DLD1 (cell line): ENCODE measurements around the gene CEBPB.

ENCODE experiments used
- in situ Hi-C: cut with HindIII; loops from 2 replicates; pipeline ENCODE4 v1.10.0; 2017; ENCODE audit warnings: low sequenced_read_pairs

The CEBPB gene

DNA sequence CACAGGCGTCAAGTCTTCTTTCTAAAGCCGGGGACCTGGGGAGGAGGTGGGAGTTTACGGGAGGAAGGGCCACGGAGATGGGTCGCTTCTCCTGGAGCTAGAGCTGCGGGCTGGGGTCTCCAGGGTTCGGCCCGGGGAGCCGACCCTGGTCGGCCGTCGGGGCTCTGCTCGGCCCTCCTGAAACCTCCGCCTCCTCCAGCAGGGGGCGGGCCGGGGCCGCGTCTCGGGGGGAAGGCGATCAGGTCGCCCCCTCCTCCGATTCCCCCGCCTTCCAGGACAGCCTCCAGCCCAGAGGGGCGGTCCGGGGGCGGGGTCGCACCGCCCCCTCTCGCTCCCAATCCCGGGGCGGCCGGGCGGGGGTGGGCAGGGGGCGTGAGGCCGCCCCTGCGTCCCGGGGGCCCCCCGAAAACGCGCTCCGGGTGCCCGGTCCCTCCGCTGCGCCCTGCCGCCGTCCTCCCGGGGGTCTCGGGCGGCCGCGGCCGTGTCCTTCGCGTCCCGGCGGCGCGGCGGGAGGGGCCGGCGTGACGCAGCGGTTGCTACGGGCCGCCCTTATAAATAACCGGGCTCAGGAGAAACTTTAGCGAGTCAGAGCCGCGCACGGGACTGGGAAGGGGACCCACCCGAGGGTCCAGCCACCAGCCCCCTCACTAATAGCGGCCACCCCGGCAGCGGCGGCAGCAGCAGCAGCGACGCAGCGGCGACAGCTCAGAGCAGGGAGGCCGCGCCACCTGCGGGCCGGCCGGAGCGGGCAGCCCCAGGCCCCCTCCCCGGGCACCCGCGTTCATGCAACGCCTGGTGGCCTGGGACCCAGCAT is at the start of gene CEBPB:
Gene CEBPB (plus strand): TSS at position 580 of the 814 bp plus-strand sequence. CDS start 204 bp downstream, at position 784.
- in situ Hi-C loops = no loop called here

DNA sequence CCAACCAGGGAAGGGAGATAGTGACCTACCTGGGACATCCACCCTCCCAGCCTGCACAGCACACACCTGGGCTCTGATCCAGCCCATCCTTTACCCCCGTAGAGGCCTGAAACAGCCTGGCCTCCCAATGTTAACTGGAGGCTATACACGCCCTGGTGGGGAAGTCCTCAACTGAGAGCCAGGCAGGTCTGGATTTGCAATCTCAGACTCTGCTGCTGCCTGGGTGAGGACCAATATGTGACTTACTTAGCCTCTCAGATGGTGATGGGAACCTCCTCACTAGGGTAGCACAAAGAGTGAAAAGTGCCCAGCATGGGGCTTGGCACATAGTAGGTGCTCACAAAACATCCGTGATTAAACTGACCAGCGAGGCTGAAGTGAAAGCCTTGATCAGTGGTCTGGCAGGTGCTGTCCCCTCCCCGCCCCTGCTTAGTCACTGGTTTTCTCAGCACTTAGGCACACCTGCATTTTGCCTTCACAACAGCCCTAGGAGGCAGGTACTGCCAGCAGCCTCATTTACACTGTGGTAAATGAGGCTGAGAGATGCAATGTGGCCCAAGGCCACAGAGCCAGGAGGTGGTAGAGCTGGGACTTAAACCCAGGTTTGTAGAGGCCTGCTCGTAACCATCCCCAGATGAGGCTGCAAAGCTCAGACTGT is 49.5 kb upstream of the CEBPB start:
- in situ Hi-C loops = no loop called here

DNA sequence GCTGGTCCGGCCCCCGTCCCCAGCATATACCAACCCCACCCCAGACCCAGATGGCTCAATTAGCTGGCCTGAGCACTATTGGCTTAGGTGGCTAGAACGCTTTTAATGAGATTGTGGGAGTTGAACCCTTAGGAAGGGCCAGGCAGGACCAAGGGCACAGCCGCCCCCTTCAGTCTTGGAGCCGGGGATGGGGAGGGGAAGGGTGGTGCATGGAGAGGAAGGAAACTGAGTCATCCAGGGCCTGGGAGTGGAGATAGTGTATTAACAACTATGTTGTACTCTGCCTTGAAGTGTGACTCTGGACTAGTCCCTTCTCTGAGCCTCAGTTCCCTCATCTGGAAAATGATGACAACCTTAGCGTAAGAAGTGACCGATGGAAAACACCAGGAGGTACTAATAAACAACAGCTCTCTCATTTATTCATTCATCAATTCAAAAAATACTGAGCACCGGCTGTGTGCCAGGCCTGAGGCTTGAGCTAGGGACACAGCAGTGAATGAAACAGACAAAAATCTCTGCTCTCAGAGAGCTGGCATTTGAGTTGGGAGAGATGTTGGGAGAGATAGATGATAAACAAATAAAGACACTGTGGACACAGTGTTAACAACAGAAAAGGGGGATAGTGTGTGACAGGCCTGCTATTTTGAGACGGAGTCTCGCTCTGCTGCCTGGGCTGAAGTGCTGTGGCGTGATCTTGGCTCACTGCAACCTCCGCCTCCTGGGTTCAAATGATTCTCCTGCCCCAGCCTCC is 48.6 kb upstream of the CEBPB start:
- in situ Hi-C loops = no loop called here

DNA sequence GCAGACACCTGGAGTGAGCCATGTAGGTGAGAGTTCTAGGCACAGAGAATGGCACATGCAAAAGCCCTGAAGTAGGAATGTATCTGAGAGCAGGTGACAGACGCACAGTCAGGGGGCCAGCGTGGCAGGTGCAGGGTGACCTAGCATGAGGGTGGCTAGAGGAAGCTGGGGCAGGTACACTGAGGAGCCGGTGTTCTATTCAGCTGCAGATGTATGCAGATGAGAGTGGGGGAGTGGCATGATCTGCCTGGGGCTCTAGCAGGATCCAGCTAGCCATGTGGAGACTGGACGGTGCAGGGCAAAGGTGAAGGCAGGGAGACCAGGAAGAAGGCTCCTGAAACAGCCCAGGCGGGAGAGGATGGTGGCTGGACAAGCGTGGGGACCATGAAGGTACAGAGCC is 47.8 kb upstream of the CEBPB start:
- in situ Hi-C loops = no loop called here

DNA sequence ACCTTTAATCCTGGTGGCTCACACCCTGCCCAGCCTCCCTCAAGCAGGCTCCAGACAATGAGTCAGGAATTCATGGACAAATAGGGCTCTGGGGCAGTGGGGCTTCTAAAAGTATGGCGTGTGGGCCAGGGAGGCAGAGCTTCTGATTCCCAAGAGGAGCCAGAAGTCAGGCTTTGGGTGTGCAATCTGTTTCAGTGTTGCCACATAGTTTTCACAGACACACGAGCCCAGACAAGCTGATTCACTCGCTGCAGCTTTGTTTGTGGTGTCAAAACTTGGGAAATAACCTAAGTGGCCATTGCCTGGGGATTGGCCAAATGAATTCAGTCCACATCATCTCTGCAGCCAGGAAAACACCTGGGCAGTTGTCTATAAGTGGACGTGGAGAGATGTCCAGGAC is 46.3 kb upstream of the CEBPB start:
- in situ Hi-C loops = no loop called here

DNA sequence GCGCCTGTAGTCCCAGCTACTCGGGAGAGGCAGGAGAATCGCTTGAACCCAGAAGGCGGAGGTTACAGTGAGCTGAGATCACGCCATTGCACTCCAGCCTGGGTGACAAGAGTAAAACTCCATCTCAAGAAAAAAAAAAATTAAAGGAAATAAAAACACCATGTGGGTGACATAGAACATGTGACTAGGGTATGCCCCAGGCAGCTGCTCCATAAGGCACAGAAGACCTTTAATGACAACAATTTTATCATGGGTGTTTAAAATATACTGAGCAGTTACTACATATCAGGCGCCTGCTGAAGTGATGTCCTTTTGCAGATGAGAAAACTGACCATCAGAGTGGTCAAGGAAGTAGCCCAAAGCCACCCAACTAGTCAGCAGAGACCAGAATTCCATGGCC is 45.1 kb upstream of the CEBPB start:
- in situ Hi-C loops = no loop called here

DNA sequence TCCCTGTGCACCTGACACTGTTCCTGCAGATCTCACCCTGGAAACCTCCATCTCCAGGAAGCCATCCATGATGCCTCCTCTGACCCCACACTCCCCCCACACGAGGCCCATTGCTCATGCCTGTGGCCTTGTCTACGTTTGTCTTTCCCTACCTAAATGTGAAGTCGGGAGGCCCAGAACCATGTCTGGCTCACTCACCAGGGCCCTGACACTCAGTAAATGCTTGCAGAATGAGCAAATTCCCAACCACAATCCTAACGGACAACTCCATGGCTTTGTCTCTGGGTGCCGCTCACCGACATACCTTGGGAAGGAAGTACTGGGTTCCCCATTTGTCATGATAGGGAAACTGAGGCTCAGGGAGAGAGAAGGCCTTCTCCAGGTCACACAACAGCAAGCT is 44.4 kb upstream of the CEBPB start:
- in situ Hi-C loops = no loop called here

DNA sequence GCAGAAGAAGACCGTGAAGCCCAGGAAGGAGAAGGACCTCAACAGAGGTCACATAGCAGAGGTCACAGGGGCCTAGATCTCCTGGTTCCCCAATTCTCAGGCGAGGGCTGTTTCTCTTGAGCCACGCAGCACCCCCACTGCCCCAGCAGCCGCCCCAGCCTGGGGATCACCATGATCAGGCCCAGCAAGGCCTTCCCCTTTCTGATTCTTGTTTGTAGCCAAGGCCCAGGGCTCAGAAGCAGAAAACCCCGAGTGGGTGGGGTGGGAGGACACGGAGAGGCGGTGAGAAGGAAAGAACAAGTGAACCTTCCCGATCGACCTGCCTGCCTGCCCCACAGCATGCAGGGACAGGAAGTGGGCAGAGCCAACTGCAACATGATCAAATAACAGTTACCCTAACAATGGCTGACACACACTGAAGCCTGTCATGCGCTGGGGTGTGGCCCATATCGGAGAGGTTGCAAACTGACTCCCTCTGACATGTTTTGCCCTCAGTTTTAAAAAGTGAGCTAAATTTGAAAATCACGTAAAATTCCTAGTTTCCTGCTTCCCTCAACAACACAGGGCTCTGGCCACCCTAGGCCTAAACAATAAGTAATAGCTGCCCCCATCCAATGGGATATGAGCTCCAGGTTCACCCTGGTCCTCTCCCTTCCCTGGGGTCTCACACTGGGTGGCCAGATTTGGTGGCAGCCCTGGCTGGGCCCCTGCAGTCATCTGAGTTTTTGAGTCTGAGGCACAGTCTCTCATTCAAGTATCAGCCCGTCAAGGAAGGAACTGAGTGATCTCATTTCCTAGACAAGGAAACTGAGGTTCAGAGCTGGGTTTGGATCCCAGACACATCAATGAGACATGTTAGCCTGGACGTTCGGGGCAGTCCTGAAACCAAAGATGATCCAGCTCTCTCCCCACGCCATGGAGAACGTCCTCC is 43.6 kb upstream of the CEBPB start:
- in situ Hi-C loops = no loop called here

DNA sequence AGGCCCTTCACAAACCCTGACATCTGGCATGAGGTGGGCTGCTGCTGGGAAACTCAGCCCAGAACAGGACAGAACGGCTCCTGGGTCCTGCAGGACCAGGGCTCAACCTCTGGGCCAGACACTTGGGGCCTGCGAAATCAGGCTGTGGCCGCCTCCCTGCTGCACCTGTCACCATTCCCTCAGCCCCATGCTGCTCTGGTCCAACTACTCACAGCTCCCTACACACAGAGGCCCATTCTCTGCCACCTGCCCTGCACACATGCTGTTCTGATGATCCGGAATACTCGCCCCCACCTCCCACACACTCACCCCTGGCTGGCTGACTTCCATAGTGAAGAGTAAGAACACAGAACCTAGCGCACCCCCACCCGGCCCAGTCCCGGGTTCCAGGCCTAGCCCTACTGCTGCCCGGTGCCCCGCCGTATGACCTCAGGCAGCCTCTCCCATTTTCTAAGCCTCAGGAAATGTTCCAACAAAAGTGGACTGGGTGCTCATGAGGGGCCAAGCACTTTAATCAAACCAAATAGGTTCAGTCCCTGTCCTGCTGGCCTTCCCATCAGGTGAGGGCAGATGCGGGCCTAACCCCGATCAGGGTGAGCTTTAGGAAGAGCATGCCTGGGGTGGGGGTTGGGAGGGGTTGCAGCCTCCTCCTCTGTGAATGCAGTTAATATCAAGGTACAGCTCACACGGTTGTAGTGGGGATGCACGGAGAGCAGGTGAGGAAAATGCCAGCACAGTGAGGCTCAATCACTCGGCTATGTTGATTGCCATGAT is 41.0 kb upstream of the CEBPB start:
- in situ Hi-C loops = no loop called here

DNA sequence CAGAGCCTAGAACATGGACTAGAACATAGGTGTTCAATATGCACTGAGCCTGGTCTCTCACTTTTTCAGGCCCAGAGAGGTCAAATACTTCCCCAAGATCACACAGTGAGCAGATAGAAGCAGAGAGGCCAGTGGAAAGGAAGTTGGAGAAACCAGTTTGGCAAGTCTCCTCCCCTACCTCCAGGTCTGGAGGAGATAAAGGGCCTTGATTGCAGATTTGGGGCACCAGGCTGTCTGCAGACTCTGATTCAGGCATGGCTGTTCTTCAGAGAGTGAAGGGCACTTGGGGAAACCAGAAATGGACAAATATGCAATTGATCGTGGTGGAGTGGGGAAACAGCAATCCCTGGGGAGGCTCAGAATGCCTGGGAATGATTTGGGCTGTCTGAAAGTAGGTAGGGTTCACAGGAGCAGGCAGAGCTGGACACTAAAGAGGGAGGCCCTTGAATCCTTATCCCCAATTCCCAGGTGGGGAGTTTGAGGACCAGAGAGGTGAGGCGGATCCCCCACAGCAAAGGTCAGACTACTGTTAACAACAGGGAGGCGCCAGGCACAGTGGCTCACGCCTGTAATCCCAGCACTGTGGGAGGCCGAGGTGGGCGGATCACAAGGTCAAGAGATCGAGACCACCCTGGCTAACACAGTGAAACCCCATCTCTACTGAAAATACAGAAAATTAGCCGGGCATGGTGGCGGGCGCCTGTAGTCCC is 39.4 kb upstream of the CEBPB start:
- in situ Hi-C loops = no loop called here

DNA sequence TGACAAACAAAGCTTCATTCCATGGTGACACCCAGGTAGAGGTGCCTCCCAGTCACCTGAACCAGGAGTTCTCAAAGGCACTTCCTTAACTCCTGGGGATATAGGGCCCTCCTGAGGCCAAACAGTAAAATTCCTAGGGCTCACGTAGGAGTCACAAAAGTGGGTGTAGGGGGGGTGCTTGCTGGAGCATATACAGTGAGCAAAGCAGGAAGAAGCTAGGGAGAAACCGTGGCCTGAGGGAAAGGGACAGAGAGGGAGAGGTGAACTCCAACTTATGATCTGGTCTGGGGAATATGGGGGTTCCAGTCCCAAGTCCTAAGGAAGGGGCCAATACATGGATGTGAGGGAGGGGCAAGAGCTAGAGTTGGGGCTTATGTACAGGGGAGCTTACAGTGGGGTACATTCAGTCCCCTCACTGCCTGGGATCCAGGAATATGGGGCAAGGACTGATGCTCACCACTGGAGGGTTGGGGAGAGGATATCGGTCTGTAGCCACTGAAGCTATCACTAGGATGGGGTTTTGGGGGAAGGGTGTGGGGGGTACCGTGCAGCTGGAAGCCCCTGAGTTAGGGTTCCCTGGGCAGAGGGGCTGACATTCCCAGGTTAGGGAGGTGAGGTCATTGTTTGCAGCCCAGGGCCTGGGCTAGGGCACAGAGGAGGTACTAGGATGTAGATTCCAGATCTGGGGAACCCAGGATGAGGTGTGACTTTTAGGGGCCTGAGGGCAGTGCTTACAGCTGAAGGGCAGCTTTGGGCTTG is 38.1 kb upstream of the CEBPB start:
- in situ Hi-C loops = no loop called here

DNA sequence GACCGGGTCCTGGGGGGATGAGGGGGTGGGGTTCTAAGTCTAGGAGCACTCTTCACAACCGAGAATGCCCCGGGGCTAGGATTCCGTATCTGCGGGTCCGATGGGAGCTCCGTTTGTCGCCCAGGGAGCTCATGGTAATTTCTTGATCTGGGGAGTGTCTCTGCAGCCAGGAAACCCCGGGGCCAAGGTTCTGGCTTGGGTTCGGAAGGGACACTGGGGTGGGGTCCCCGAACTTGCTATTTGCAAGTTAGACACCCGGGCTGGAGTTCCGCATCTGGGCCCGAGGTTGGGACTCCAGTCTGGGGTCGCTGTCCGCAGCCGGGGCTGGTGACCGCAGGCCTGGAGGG is 37.5 kb upstream of the CEBPB start:
- in situ Hi-C loops = no loop called here

DNA sequence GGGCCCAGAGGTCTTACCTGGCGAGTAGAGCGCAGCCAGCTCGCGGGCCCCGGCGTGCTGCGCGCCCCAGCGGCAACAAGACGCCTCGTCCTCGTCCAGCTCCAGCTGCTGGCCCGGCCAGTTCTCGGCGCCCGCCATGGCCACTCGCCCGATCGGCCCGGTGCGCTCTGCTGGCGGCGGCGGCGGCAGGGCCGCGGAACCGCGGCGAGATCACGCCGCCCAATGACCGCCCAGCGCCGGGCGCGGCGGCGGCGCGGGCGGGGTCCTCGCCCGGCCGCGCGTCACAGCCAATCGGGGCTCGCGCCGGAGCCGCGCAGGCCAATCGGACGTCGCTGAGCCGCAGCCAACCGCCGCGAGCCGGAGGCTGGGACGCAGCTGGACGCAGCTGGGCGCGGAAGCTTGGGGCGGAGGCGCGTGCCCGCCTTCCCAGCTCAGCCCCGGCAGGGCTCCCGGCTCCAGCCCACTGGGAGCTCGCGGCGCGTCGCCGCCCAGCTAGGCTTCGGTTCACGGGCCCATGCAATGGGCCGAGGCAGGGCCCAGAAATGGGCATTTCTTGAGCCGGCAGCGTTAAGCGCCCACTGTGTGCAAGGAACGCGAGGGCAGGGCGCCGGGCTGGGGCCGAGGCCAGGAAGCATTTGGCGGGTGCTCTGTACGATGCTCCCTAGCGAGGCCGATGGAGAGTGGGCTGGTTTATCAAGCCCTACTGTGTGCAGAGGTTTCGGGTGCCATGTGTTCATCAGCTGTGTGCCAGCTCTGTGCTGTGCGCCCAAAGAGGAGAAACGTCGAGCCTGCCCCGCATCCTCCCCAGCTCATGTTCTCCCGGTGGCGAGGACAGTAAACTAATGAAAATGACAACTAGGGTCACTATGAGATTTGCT is 36.9 kb upstream of the CEBPB start, which contains the start of gene PEDS1:
Gene PEDS1 (minus strand): TSS at position 224 of the 878 bp plus-strand sequence. CDS start 86 bp downstream, at position 138.
- in situ Hi-C loops = no loop called here

DNA sequence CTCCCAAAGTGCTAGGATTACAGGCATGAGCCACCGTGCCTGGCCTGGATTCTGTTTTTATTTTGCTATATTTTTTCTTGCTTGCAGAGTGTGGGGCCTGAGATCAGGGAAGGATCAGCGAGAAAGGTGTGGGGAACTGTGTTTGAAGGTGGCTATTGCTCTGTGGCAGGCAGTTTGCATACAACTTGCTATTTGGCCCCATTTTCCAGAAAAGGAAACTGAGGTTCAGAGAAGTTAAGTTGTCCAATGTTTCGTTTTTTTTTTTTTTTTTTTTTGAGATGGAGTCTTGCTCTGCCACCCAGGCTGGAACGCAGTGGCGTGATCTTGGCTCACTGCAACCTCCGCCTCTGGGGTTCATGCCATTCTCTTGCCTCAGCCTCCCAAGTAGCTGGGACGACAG is 29.1 kb upstream of the CEBPB start:
- in situ Hi-C loops = loop anchor here (5.0 kb wide), 1 partner anchor 69 kb away; no protein-coding TSS in a partner anchor

DNA sequence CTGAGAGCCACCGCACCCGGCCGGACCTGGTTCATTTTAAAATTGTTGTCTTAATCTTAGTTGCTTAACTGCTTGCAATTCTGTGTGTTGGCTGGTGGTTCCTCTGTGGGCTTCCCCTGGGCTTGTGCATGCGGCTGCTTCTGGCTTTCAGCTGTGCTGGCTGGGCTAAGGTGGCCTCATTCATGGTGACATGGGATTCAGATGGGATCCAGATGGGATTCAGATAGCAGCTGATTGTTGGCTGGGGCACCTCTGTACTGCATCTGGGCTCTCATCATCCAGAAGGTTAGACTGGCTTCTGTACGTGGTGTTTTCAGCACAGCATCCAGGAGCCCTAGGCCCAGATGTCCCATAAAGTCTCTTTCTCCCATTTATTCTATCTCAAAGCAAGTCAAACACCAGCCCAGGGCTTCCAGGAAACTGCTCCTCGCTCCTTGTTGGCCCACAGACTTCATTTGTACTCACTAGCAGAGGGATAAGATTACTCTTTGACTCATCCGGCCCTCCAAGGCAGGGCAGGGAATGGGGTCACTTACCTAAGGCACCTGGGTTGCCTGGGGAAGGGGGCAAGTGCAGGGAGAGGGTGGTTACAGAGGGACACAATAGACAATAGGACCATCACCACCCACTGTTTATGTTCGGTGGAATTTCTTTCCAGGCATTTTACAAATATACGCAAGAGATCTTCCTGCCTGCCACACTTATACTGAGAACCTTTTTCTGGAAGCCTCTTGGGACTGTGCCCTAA is 26.9 kb upstream of the CEBPB start:
- in situ Hi-C loops = loop anchor here (5.0 kb wide), 1 partner anchor 71 kb away; no protein-coding TSS in a partner anchor

DNA sequence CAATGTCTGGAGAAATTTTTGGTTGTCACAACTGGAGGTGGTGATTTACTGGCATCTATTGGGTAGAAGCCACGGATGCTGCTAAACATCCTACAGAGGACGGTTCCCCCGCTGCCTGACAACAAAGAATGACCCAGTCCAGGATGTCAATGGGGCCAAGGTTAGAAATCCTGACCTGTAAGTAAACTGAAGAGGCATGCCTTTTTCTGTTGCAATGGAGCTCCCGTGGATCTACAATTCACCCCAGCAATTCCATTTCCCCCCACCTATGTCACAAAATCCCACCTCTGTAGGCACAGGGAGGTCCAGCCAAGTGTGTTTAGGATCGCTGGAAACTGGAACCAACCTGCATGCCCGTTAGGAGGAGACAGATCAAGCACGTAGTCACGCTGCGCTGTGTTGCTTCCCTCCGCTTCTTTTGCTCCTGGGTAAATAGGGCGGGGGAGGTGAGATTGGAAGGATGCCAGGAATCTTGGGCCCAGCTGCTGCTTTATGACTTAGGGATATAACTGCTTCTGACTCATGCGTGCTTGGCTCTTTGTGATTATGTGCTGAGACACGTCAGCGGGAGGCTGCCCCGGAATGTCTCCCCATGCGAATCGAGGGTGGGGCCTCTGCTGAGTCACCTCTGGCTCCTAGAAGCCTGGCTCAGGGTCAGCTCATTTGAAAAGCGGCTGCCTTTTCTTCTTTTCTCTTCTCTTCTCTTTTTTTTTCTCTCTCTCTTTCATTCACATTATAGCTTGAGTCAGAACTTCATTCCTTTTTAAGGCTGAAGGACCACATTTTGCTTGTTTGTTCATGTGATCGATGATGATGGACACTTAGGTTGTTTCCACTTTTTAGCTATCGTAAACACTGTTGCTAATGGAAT is 24.7 kb upstream of the CEBPB start:
- in situ Hi-C loops = no loop called here
